Measurements from ENCODE around the gene FAM107B. TPM values are rescaled to one million over a fixed set of nuclear protein-coding genes. Genes with fewer than 3 reads are reported as not detected.

Gene FAM107B
- total RNA-seq, 5 donors from 2014 or later (not counting 1 experiment from before 2014, with no cell fraction given): 175 to 298 (median 214) TPM

DNA sequence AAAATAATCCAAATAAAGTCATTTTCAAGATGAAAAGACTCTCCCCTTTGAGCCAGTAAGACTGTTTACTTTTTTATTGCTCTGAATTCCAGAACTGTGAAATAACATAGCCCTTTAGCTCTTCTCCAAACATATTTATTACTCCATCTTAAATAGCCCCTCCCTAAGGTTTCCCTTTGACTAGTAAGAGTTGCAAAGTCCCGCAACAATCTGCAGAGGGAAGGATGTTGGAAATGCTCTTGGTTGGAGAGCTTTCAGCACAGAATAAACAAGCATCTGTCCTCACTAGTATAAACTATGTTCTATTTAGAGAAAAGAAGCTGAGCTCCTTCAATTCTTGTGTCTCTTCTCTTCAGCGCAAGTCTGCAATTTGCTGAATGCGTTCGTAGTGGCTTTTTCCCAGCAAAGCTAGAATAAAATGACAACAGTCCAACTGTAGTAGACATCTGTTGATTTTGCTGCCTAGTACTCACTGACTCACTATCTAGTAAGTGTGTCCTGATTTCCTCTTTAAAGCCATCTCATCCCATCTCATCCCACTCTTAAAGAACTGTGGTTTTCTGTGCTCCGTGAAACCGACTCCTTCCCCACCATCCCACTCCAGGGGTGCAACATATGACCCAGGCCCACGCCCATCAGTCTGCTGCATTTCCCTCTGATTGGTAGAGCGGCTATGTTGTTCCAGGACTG is 104.0 kb downstream of the FAM107B start:
- Histone ChIP-seq H3K36me3 (ENCODE audit: control insufficient read depth in 2 of 2, extremely low read depth in 1 of 2, insufficient read depth in 1 of 2, low read length in 1 of 2) (no peaks in the 10 kb centered on the region), H3K9me3 (no peaks in the 10 kb centered on the region), H3K27ac (ENCODE audit: low read length) (no peak overlapping the region), H3K4me1 (ENCODE audit: control insufficient read depth in 1 of 2, extremely low read depth in 1 of 2, insufficient read depth in 2 of 2, low read length in 2 of 2) (no peaks in the 10 kb centered on the region), H3K27me3 (replicated peaks in 1 of 2; ENCODE audit: control insufficient read depth in 2 of 2, extremely low read depth in 1 of 2, insufficient read depth in 2 of 2, low read length in 1 of 2) (no peaks in the 10 kb centered on the region), H3K4me3 (ENCODE audit: control insufficient read depth in 1 of 2, extremely low read depth in 1 of 2, low read length in 1 of 2) (no peak overlapping the region)
- ATAC-seq (replicated peaks in 1 of 4) (no peak), DNase-seq (no peak)
- Mint-ChIP-seq H3K4me1 (peaks cover 11 to 37% (median 22%) of the 10 kb centered on the region in 3 donors), H3K36me3 (peaks cover 7% of the 10 kb centered on the region), H3K9me3 (peaks cover 7 to 13% (median 8%) of the 10 kb centered on the region in 3 donors), H3K4me3 (no peak overlapping the region), H3K27ac (no peak overlapping the region), H3K27me3 (no peaks in the 10 kb centered on the region)
- ChIA-PET POLR2A (interaction anchor here in 1 of 2 donors (0.5 kb wide), 1 partner anchor 11 kb away, joined by 3 read pairs; no protein-coding TSS in a partner anchor), CTCF (no interaction called here)
- WGBS (ENCODE audit: insufficient coverage): 100% methylated on average over 5 of the region's 8 CpGs

DNA sequence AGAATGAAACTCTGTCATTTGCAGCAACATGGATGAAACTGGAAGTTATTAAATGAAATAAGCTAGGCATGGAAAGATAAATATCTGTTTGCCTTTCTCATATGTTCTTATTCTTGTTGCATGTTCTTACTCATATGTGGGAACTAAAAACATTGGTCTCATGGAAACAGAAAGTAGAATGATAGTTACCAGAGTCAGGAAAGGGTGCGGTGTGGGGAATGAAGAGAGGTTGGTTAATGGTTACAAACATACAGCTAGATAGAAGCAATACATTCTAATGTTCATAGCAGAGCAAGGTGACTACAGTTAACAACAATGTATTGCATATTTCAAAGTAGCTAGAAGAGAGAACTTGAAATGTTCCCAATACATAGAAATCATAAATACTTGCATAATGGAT is 105.1 kb downstream of the FAM107B start:
- Histone ChIP-seq H3K27me3 (replicated peaks in 1 of 2; ENCODE audit: control insufficient read depth in 2 of 2, extremely low read depth in 1 of 2, insufficient read depth in 2 of 2, low read length in 1 of 2) (no peaks in the 10 kb centered on the region), H3K4me1 (ENCODE audit: control insufficient read depth in 1 of 2, extremely low read depth in 1 of 2, insufficient read depth in 2 of 2, low read length in 2 of 2) (no peaks in the 10 kb centered on the region), H3K4me3 (ENCODE audit: control insufficient read depth in 1 of 2, extremely low read depth in 1 of 2, low read length in 1 of 2) (no peak overlapping the region), H3K9me3 (no peaks in the 10 kb centered on the region), H3K27ac (ENCODE audit: low read length) (no peak overlapping the region), H3K36me3 (ENCODE audit: control insufficient read depth in 2 of 2, extremely low read depth in 1 of 2, insufficient read depth in 1 of 2, low read length in 1 of 2) (no peaks in the 10 kb centered on the region)
- POLR2A ChIA-PET: no interaction called here
- H3K36me3 Mint-ChIP-seq: peaks cover 7% of the 10 kb centered on the region
- no peak overlapping the region for H3K4me3 Mint-ChIP-seq
- no CpG with 5 or more reads among the region's 1 CpG for WGBS (ENCODE audit: insufficient coverage)
- H3K9me3 Mint-ChIP-seq: peaks cover 7 to 14% (median 9%) of the 10 kb centered on the region in 3 donors
- CTCF ChIA-PET: interaction anchor here in 1 of 2 donors (0.6 kb wide), 1 partner anchor 81 kb away, joined by 3 read pairs; no protein-coding TSS in a partner anchor
- ATAC-seq (replicated peaks in 1 of 4) (peak in 1 of 4 experiments; percentile 26), DNase-seq (no peak)
- H3K4me1 Mint-ChIP-seq: peaks cover 12 to 49% (median 33%) of the 10 kb centered on the region in 3 donors
- no peaks in the 10 kb centered on the region for H3K27me3 Mint-ChIP-seq
- H3K27ac Mint-ChIP-seq: peak overlapping the region in 1 of 2 donors; percentile 38

DNA sequence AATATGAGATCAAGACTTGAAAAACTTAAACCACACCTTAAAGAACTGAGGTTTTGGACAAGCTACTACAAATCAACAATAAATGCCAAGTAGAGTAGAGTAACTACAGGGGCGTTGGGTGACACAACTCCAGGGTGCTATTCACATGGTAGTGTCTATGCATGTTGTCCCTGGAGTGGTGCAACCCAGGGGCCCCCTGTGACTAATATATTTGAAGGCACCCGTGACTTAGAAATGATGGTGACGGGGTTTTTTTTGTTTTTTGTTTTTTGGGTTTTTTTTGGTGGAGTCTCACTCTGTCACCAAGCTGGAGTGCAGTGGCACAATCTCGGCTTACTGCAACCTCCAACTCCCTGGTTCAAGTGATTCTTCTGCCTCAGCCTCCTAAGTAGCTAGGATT is 106.9 kb downstream of the FAM107B start:
- POLR2A ChIA-PET: no interaction called here
- CTCF ChIA-PET: interaction anchor here in 1 of 2 donors (0.7 kb wide), 1 partner anchor 308 kb away, joined by 3 read pairs; no protein-coding TSS in a partner anchor

DNA sequence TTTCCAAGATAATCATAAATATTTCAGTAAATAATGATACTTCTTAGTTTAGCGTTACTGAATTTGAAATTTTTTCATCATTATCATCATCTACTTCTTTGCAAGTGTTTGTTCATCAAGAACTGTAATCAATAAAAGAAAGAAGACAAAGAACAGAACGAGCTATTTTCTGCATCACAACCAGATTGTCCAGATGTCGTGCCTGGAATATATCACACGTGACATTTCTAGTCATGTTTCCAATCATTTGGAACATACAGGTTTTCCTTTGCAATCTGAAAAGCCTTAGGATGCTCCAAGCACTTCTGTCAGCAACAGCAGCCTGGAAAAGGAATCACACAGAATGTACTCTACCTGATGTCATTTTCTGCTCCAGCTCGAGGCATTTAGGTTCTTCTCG is 107.4 kb downstream of the FAM107B start:
- Mint-ChIP-seq H3K4me1 (peaks cover 12 to 55% (median 30%) of the 10 kb centered on the region in 3 donors), H3K36me3 (peaks cover 7% of the 10 kb centered on the region), H3K27me3 (no peaks in the 10 kb centered on the region), H3K9me3 (peaks cover 9 to 14% (median 11%) of the 10 kb centered on the region in 3 donors), H3K4me3 (no peak overlapping the region), H3K27ac (no peak overlapping the region)
- WGBS (ENCODE audit: insufficient coverage): 97% methylated on average over 3 of the region's 6 CpGs
- Histone ChIP-seq H3K4me3 (ENCODE audit: control insufficient read depth in 1 of 2, extremely low read depth in 1 of 2, low read length in 1 of 2) (no peak overlapping the region), H3K4me1 (ENCODE audit: control insufficient read depth in 1 of 2, extremely low read depth in 1 of 2, insufficient read depth in 2 of 2, low read length in 2 of 2) (no peaks in the 10 kb centered on the region), H3K27ac (ENCODE audit: low read length) (no peak overlapping the region), H3K36me3 (ENCODE audit: control insufficient read depth in 2 of 2, extremely low read depth in 1 of 2, insufficient read depth in 1 of 2, low read length in 1 of 2) (no peaks in the 10 kb centered on the region), H3K27me3 (replicated peaks in 1 of 2; ENCODE audit: control insufficient read depth in 2 of 2, extremely low read depth in 1 of 2, insufficient read depth in 2 of 2, low read length in 1 of 2) (no peaks in the 10 kb centered on the region), H3K9me3 (no peaks in the 10 kb centered on the region)
- ChIA-PET POLR2A (interaction anchor here in 1 of 2 donors (0.6 kb wide), 1 partner anchor 67 kb away, joined by 5 read pairs; no protein-coding TSS in a partner anchor), CTCF (interaction anchor here in 1 of 2 donors (0.6 kb wide), 1 partner anchor 40 kb away, joined by 3 read pairs; no protein-coding TSS in a partner anchor)
- no peak for ATAC-seq (replicated peaks in 1 of 4)
- no peak for DNase-seq

More for the DNA sequence above, 106.9 kb downstream of the FAM107B start:
- WGBS (ENCODE audit: insufficient coverage): no CpG with 5 or more reads among the region's 4 CpGs
- Histone ChIP-seq H3K9me3 (no peaks in the 10 kb centered on the region), H3K27ac (ENCODE audit: low read length) (no peak overlapping the region), H3K27me3 (replicated peaks in 1 of 2; ENCODE audit: control insufficient read depth in 2 of 2, extremely low read depth in 1 of 2, insufficient read depth in 2 of 2, low read length in 1 of 2) (no peaks in the 10 kb centered on the region), H3K36me3 (ENCODE audit: control insufficient read depth in 2 of 2, extremely low read depth in 1 of 2, insufficient read depth in 1 of 2, low read length in 1 of 2) (no peaks in the 10 kb centered on the region), H3K4me3 (ENCODE audit: control insufficient read depth in 1 of 2, extremely low read depth in 1 of 2, low read length in 1 of 2) (no peak overlapping the region), H3K4me1 (ENCODE audit: control insufficient read depth in 1 of 2, extremely low read depth in 1 of 2, insufficient read depth in 2 of 2, low read length in 2 of 2) (no peaks in the 10 kb centered on the region)
- Mint-ChIP-seq H3K4me1 (peaks cover 12 to 50% (median 25%) of the 10 kb centered on the region in 3 donors), H3K36me3 (peaks cover 7% of the 10 kb centered on the region), H3K27me3 (no peaks in the 10 kb centered on the region), H3K27ac (no peak overlapping the region), H3K9me3 (peaks cover 9 to 14% (median 11%) of the 10 kb centered on the region in 3 donors), H3K4me3 (no peak overlapping the region)
- ATAC-seq (replicated peaks in 1 of 4) (no peak), DNase-seq (no peak)

DNA sequence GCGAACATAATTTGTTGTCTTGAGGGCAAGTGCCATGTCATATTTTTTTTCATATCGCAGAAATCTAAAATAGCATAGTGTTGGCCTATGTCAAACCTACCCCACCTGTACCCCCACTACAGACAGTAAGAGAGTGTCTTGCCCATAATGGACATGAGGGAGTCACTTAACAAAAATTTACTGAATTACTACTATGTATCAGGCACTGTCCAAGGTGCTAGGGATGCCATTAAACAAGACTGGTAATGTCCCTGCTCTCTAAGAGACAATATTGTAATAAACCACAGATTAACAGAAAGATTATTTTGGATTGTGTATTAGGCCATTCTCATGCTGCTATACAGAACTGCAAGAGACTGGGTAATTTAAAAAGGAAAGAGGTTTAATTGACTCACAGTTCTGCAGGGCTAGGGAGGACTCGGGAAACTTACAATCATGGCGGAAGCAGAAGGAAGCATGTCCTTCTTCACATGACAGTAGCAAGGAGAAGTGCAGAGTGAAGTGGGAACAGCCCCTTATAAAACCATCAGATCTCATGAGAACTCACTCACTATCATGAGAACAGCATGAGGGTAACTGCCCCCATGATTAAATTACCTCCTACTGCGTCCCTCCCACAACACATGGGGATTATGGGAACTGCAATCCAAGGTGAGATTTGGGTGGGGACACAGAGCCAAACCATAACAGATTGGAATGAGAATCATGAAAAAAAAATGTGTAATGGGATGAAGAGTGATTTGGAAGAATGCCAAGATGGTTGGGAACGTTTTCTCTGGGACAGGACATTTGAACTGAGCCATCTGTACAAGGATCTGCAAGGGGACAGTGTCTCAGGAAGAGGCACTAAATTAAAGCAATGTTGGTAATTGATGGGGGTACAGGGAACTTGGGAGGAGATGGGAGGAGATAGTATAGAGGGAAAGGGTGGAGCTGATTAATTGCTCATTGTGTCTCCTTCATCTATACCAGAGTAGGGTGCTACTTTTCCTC is 108.5 kb downstream of the FAM107B start:
- CTCF ChIA-PET: no interaction called here
- Histone ChIP-seq H3K4me3 (ENCODE audit: control insufficient read depth in 1 of 2, extremely low read depth in 1 of 2, low read length in 1 of 2) (no peak overlapping the region), H3K27me3 (replicated peaks in 1 of 2; ENCODE audit: control insufficient read depth in 2 of 2, extremely low read depth in 1 of 2, insufficient read depth in 2 of 2, low read length in 1 of 2) (no peaks in the 10 kb centered on the region), H3K36me3 (ENCODE audit: control insufficient read depth in 2 of 2, extremely low read depth in 1 of 2, insufficient read depth in 1 of 2, low read length in 1 of 2) (no peaks in the 10 kb centered on the region), H3K4me1 (ENCODE audit: control insufficient read depth in 1 of 2, extremely low read depth in 1 of 2, insufficient read depth in 2 of 2, low read length in 2 of 2) (no peaks in the 10 kb centered on the region), H3K9me3 (no peaks in the 10 kb centered on the region), H3K27ac (ENCODE audit: low read length) (no peak overlapping the region)
- DNase-seq: no peak
- H3K4me1 Mint-ChIP-seq: peaks cover 19 to 66% (median 41%) of the 10 kb centered on the region in 3 donors
- POLR2A ChIA-PET: no interaction called here
- no peak for ATAC-seq (replicated peaks in 1 of 4)
- WGBS (ENCODE audit: insufficient coverage): 86% methylated on average over 1 of the region's 6 CpGs
- H3K9me3 Mint-ChIP-seq: peaks cover 9 to 14% (median 11%) of the 10 kb centered on the region in 3 donors
- no peak overlapping the region for H3K27ac Mint-ChIP-seq
- peaks cover 7% of the 10 kb centered on the region for H3K36me3 Mint-ChIP-seq
- H3K27me3 Mint-ChIP-seq: no peaks in the 10 kb centered on the region
- H3K4me3 Mint-ChIP-seq: no peak overlapping the region

DNA sequence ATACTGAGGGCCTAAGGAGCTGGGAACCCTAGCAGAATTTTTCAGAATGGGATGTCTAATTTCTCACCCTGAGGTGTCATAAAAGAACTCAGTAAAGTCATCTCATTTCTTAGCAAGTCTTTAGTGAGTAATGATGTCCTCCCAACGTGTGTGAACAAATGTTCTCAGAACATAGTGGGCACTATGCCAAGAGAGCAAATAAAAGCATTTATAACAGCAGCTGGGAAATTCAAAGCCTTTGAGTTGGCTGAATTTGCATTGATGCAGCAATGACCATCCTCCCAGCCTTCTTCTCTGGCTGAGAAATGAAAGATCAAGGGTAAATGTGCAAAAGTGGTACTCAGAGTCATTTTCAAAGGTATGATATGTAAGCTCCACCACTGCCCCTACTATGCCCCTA is 109.4 kb downstream of the FAM107B start:
- ATAC-seq (replicated peaks in 1 of 4) (no peak), DNase-seq (peak in 1 of 35 experiments; percentile 18)
- WGBS (ENCODE audit: insufficient coverage): no CpG with 5 or more reads among the region's 1 CpG
- Histone ChIP-seq H3K4me3 (ENCODE audit: control insufficient read depth in 1 of 2, extremely low read depth in 1 of 2, low read length in 1 of 2) (no peak overlapping the region), H3K27me3 (replicated peaks in 1 of 2; ENCODE audit: control insufficient read depth in 2 of 2, extremely low read depth in 1 of 2, insufficient read depth in 2 of 2, low read length in 1 of 2) (no peaks in the 10 kb centered on the region), H3K27ac (ENCODE audit: low read length) (no peak overlapping the region), H3K9me3 (no peaks in the 10 kb centered on the region), H3K36me3 (ENCODE audit: control insufficient read depth in 2 of 2, extremely low read depth in 1 of 2, insufficient read depth in 1 of 2, low read length in 1 of 2) (no peaks in the 10 kb centered on the region), H3K4me1 (ENCODE audit: control insufficient read depth in 1 of 2, extremely low read depth in 1 of 2, insufficient read depth in 2 of 2, low read length in 2 of 2) (peaks cover 3 to 4% of the 10 kb centered on the region in 2 experiments)
- Mint-ChIP-seq H3K27me3 (no peaks in the 10 kb centered on the region), H3K9me3 (peaks cover 9 to 14% (median 11%) of the 10 kb centered on the region in 3 donors), H3K4me3 (no peak overlapping the region), H3K4me1 (peaks cover 27 to 67% (median 50%) of the 10 kb centered on the region in 3 donors), H3K36me3 (peaks cover 7% of the 10 kb centered on the region), H3K27ac (no peak overlapping the region)
- POLR2A ChIA-PET: no interaction called here
- CTCF ChIA-PET: no interaction called here

Measured in T-cell (primary cell).